ENCODE results near the gene NEU2. TPM values are rescaled to one million over a fixed set of nuclear protein-coding genes. Genes with fewer than 3 reads are reported as not detected.
"Not testable (repeated sequence)": the region's sequence is repeated elsewhere in the genome, so short reads cannot be mapped to it uniquely, and the experiment has no call there.

The NEU2 gene
- polyA plus RNA-seq, 1 experiment: not detected

DNA sequence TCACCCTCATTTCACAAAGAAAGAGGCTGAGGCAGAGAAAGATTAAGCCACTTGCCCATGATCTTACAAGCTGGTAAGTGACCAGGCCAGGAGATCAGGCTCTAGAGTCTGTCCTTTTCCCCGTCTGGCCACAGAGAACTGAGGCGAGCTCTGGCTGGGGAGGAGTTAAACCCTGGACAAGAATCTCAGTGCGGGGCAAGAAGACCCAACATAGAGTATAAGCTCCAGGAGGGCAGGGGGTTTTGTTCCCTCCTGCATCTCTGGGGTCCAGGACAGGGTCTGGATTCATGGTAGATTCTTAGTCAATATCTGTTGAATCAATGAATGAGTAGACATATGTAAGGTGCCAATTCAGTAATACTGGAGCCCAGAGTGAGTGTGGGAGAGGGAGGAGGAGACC, 14.7 kb downstream of the NEU2 start:
- DNase-seq (ENCODE audit: low read depth): no peak
- Histone ChIP-seq H3K36me3 (ENCODE audit: control insufficient read depth, insufficient read depth, low read length) (no peaks in the 10 kb centered on the region), H3K4me3 (ENCODE audit: low read depth, low read length) (no peak overlapping the region), H3K27me3 (ENCODE audit: control insufficient read depth, insufficient read depth, low read length) (peaks cover 16% of the 10 kb centered on the region)
- ChIA-PET CTCF (interaction anchor here (1.1 to 1.2 kb wide), 3 partner anchors 11 to 194 kb away, joined by 3 read pairs; no protein-coding TSS in a partner anchor), POLR2A (no interaction called here)
- TF ChIP-seq CTCF (IDR thresholded peaks at IDR 0.05; ENCODE audit: insufficient read depth, low read depth, low read length): no peak

DNA sequence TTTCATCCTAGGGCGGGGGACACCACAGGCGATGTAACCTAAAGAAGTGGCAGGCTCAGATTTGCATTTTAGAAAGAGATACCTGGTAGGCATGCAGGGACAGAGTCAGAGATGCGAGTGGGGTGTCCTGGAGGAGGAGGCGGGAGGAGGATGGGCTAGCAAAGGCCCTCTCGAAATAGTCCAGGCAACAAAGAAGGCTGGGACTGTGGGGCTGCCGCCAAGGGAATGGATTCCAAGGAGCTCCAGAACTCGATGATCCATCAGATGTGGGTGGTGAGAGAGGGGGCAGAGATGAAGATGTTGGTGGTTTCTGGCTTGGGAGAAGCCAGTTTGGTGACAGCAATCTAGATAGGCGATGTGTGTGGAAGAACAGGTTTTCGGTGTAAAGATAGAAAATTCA, 15.2 kb downstream of the NEU2 start:
- no peaks in the 10 kb centered on the region for H3K36me3 ChIP-seq (ENCODE audit: control insufficient read depth, insufficient read depth, low read length)
- TF ChIP-seq CTCF (IDR thresholded peaks at IDR 0.05; ENCODE audit: insufficient read depth, low read depth, low read length): no peak
- POLR2A ChIA-PET: no interaction called here
- no peak for DNase-seq (ENCODE audit: low read depth)
- CTCF ChIA-PET: interaction anchor here (1.1 to 1.5 kb wide), 3 partner anchors 11 to 68 kb away, joined by 3 read pairs; no protein-coding TSS in a partner anchor
- no peak overlapping the region for H3K4me3 ChIP-seq (ENCODE audit: low read depth, low read length)
- H3K27me3 ChIP-seq (ENCODE audit: control insufficient read depth, insufficient read depth, low read length): peaks cover 13% of the 10 kb centered on the region

- Histone ChIP-seq H3K4me3 (ENCODE audit: low read depth, low read length) (no peak overlapping the region), H3K27me3 (ENCODE audit: control insufficient read depth, insufficient read depth, low read length) (peaks cover 11% of the 10 kb centered on the region), H3K36me3 (ENCODE audit: control insufficient read depth, insufficient read depth, low read length) (no peaks in the 10 kb centered on the region)
- CTCF ChIA-PET: interaction anchor here (0.6 to 1.5 kb wide), 3 partner anchors 10 to 830 kb away, joined by 3 to 4 read pairs (median 3); no protein-coding TSS in a partner anchor
- POLR2A ChIA-PET: no interaction called here
- no peak for DNase-seq (ENCODE audit: low read depth)
- TF ChIP-seq CTCF (IDR thresholded peaks at IDR 0.05; ENCODE audit: insufficient read depth, low read depth, low read length): no peak
These were observed 16.2 kb downstream of the NEU2 start for GRCh38 chr2:233048569-233049193.

DNA sequence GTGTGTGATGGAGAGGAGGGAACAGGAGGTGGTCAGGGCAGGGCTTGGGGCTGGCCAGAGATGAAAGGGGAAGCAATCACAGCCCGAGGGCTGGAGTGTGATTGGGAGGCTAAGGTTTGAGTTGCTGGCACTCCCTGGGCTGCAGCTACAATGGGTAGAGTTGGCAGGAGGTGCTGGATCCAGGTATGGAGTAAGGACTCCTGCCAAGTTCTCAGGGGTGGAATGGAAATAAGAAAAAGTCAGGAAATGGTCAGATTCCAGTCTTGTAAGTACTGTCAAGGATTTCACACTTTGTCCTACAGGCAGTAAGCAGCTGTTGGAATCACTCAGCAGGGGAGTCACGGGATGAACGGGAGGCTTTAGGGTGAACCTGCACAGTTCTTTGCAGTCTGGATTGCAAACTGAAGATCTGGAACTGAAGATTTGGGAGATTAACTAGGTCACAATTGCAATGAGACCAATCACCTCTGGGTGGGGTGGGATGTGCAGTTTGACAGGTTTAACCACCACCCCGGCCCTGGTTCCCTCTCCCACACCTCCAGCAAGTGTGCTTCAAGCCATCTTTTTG, 16.8 kb downstream of the NEU2 start:
- Histone ChIP-seq H3K4me3 (ENCODE audit: low read depth, low read length) (no peak overlapping the region), H3K27me3 (ENCODE audit: control insufficient read depth, insufficient read depth, low read length) (peaks cover 11% of the 10 kb centered on the region), H3K36me3 (ENCODE audit: control insufficient read depth, insufficient read depth, low read length) (no peaks in the 10 kb centered on the region)
- POLR2A ChIA-PET: no interaction called here
- CTCF ChIA-PET: interaction anchor here (0.6 to 1.5 kb wide), 4 partner anchors 9 to 170 kb away, joined by 3 to 5 read pairs (median 3); partner anchors contain the start of gene INPP5D
- no peak for TF ChIP-seq CTCF (IDR thresholded peaks at IDR 0.05; ENCODE audit: insufficient read depth, low read depth, low read length)
- DNase-seq (ENCODE audit: low read depth): no peak

- no peak for DNase-seq (ENCODE audit: low read depth)
- ChIA-PET POLR2A (no interaction called here), CTCF (interaction anchor here (0.9 to 6.1 kb wide), 3 partner anchors 10 to 201 kb away, joined by 3 to 74 read pairs (median 12); no protein-coding TSS in a partner anchor)
- no peak for TF ChIP-seq CTCF (IDR thresholded peaks at IDR 0.05; ENCODE audit: insufficient read depth, low read depth, low read length)
- H3K27me3 ChIP-seq (ENCODE audit: control insufficient read depth, insufficient read depth, low read length): peaks cover 11% of the 10 kb centered on the region
- no peak overlapping the region for H3K4me3 ChIP-seq (ENCODE audit: low read depth, low read length)
- H3K36me3 ChIP-seq (ENCODE audit: control insufficient read depth, insufficient read depth, low read length): no peaks in the 10 kb centered on the region
These were observed 19.0 kb downstream of the NEU2 start for GRCh38 chr2:233051241-233052149.

GRCh38 chr2:233052517-233052916, 20.0 kb downstream of the NEU2 start:
- H3K36me3 ChIP-seq (ENCODE audit: control insufficient read depth, insufficient read depth, low read length); H3K4me3 ChIP-seq (ENCODE audit: low read depth, low read length); POLR2A ChIA-PET; DNase-seq (ENCODE audit: low read depth); H3K27me3 ChIP-seq (ENCODE audit: control insufficient read depth, insufficient read depth, low read length): not testable (repeated sequence)
- CTCF ChIA-PET: interaction anchor here (0.6 to 6.1 kb wide), 9 partner anchors 9 to 448 kb away, joined by 3 to 74 read pairs (median 6); no protein-coding TSS in a partner anchor
